GM12878 (cell line): ENCODE data around the gene TMEM41B. TPM values are rescaled to one million over a fixed set of nuclear protein-coding genes. Genes with fewer than 3 reads are reported as not detected.

ENCODE experiments used
- ATAC-seq: fragments of 200-7000 bp; cut with Tn5 transposase; 3 replicates; pipeline ENCODE4 v1.9.1; 2020; ENCODE audit warnings: mild to moderate bottlenecking, moderate library complexity
- BruUV-seq: library from RNA; stranded (reverse); fragments of 400-500 nt; replicated peaks from 2 replicates; lab custom pipeline; 2021; lab: Mats Ljungman, UMichigan
- CTCF ChIA-PET: fragments of 300-600 bp; sonication (Branson Sonifier 250); formaldehyde crosslinking; extraction: SDS; loops from one replicate; lab custom pipeline; 2021; ENCODE audit warnings: inconsistent platforms; lab: Yijun Ruan, JAX
- POLR2A ChIA-PET: fragments of 350-600 bp; formaldehyde crosslinking; extraction: SDS; loops from one replicate; lab custom pipeline; 2021; ENCODE audit warnings: inconsistent platforms; lab: Charles Lee
- RAD21 ChIA-PET: fragments of 300-600 bp; sonication (Branson Sonifier 250); formaldehyde crosslinking; loops from one replicate; lab custom pipeline; 2023; ENCODE audit warnings: antibody characterized with exemption; ENCODE audit not compliant: unreplicated experiment; lab: Charles Lee
- SMC1A ChIA-PET: fragments of 300-600 bp; sonication (Branson Sonifier 250); formaldehyde crosslinking; loops from one replicate; lab custom pipeline; 2023; ENCODE audit not compliant: unreplicated experiment, uncharacterized antibody; lab: Charles Lee
- DNase-seq: peaks from one replicate; pipeline ENCODE4 v3.0.0-alpha.2; 2011; ENCODE audit warnings: low read depth, low spot score
- FAIRE-seq: peaks from 3 replicates; lab custom pipeline; 2011; peaks lifted over from hg19 to GRCh38; lab: Jason Lieb, UNC
- H2AFZ ChIP-seq: 2 replicates; pipeline ENCODE4 v1.6.0; 2011; ENCODE audit warnings: low read depth, low read length, control low read depth; ENCODE audit not compliant: control insufficient read depth
- H3K27ac ChIP-seq: 2 replicates; pipeline ENCODE4 v1.5.1; 2011; ENCODE audit warnings: control low read depth; ENCODE audit not compliant: control insufficient read depth, insufficient read depth
- H3K27me3 ChIP-seq, 2 experiments: replicated peaks in 1 of 2; 2 replicates each; pipeline versions ENCODE4 v1.6.0 to v1.6.1; 2011; ENCODE audit warnings: low read length in 1 of 2; ENCODE audit not compliant: control insufficient read depth in 2 of 2, insufficient read depth in 2 of 2
- H3K36me3 ChIP-seq, 2 experiments: 2 replicates each; pipeline ENCODE4 v1.5.1; 2011; ENCODE audit warnings: low read length in 1 of 2; ENCODE audit not compliant: control insufficient read depth in 2 of 2, insufficient read depth in 2 of 2
- H3K4me1 ChIP-seq: 2 replicates; pipeline ENCODE4 v1.6.1; 2011; ENCODE audit warnings: mild to moderate bottlenecking, low read length, moderate library complexity, mixed read lengths; ENCODE audit not compliant: control insufficient read depth, insufficient read depth
- H3K4me2 ChIP-seq: 2 replicates; pipeline ENCODE4 v1.6.0; 2011; ENCODE audit warnings: control low read depth; ENCODE audit not compliant: control insufficient read depth, insufficient read depth
- H3K4me3 ChIP-seq: fragments of 200-600 bp; sonication (generic); 2 replicates; pipeline ENCODE4 v1.5.1; 2016
- H3K79me2 ChIP-seq: 2 replicates; pipeline ENCODE4 v1.6.0; 2011; ENCODE audit warnings: low read length; ENCODE audit not compliant: control insufficient read depth, insufficient read depth
- H3K9ac ChIP-seq: 2 replicates; pipeline ENCODE4 v1.8.0; 2011; ENCODE audit warnings: low read length, control low read depth, mixed read lengths; ENCODE audit not compliant: control insufficient read depth, insufficient read depth
- H3K9me3 ChIP-seq: replicated peaks from 3 replicates; pipeline ENCODE4 v1.5.1; 2011; ENCODE audit warnings: mild to moderate bottlenecking, low read length; ENCODE audit not compliant: control insufficient read depth, insufficient read depth
- H4K20me1 ChIP-seq: 2 replicates; pipeline ENCODE4 v1.6.0; 2011; ENCODE audit not compliant: control insufficient read depth, insufficient read depth
- BHLHE40 ChIP-seq, 2 experiments: fragments of 450-650 bp in 1 of 2; IDR thresholded peaks; 2 replicates each; pipeline ENCODE4 v1.6.1; 2011 to 2017; ENCODE audit warnings: low read depth in 2 of 2, borderline replicate concordance in 1 of 2, improper control_type of control experiment in 1 of 2, low read length in 1 of 2, mild to moderate bottlenecking in 1 of 2
- CHD2 ChIP-seq: IDR thresholded peaks from 2 replicates; pipeline ENCODE4 v1.6.1; 2011; ENCODE audit warnings: low read depth, low read length, improper control_type of control experiment, borderline replicate concordance
- ESRRA ChIP-seq: IDR thresholded peaks from 2 replicates; pipeline ENCODE4 v1.6.1; 2012; ENCODE audit warnings: mild to moderate bottlenecking, low read length, improper control_type of control experiment
- FOXK2 ChIP-seq: fragments of 450-650 bp; IDR thresholded peaks from 2 replicates; pipeline ENCODE4 v1.6.1; 2017; ENCODE audit warnings: mild to moderate bottlenecking, moderate library complexity
- IRF5 ChIP-seq: fragments of 450-650 bp; IDR thresholded peaks from 2 replicates; pipeline ENCODE4 v1.6.1; 2017; ENCODE audit warnings: borderline replicate concordance
- JUND ChIP-seq: IDR thresholded peaks from 2 replicates; pipeline ENCODE4 v1.6.1; 2012; ENCODE audit warnings: low read depth, mild to moderate bottlenecking, low read length, improper control_type of control experiment, moderate library complexity
- KLF5 ChIP-seq: fragments of 450-650 bp; IDR thresholded peaks from 2 replicates; pipeline ENCODE4 v1.6.1; 2014; ENCODE audit warnings: mild to moderate bottlenecking; ENCODE audit not compliant: partially characterized antibody
- MXI1 ChIP-seq: fragments of 150-350 bp; IDR thresholded peaks from 2 replicates; pipeline ENCODE4 v1.6.1; 2011; ENCODE audit warnings: low read depth, mild to moderate bottlenecking, inconsistent platforms, low read length, improper control_type of control experiment
- MYB ChIP-seq: fragments of 150-350 bp; IDR thresholded peaks from 2 replicates; pipeline ENCODE4 v1.6.1; 2014; ENCODE audit warnings: mild to moderate bottlenecking, low read depth, low read length, borderline replicate concordance
- NBN ChIP-seq: fragments of 450-650 bp; IDR thresholded peaks from 2 replicates; pipeline ENCODE4 v1.6.1; 2016
- RFX5 ChIP-seq: IDR thresholded peaks from 2 replicates; pipeline ENCODE4 v1.6.1; 2011; ENCODE audit warnings: low read depth, low read length, improper control_type of control experiment
- SMAD1 ChIP-seq: fragments of 450-650 bp; IDR thresholded peaks from 2 replicates; pipeline ENCODE4 v1.6.1; 2018; ENCODE audit warnings: mild to moderate bottlenecking, low read depth; ENCODE audit not compliant: partially characterized antibody
- USF1 ChIP-seq: IDR thresholded peaks from 2 replicates; pipeline ENCODE4 v1.6.1; 2011; ENCODE audit warnings: borderline replicate concordance, low read depth, mild to moderate bottlenecking, moderate library complexity, mixed read lengths, low read length; ENCODE audit not compliant: insufficient read depth; ENCODE audit errors: extremely low read length
- YBX1 ChIP-seq: fragments of 450-650 bp; IDR thresholded peaks from 2 replicates; pipeline ENCODE4 v1.6.1; 2016; ENCODE audit warnings: antibody characterized with exemption
- ZBTB4 ChIP-seq: fragments of 450-650 bp; formaldehyde crosslinking; IDR thresholded peaks from 2 replicates; pipeline ENCODE4 v1.4.0; 2022; ENCODE audit warnings: mild to moderate bottlenecking, moderate library complexity
- ZNF384 ChIP-seq: IDR thresholded peaks from 2 replicates; pipeline ENCODE4 v1.6.1; 2012; ENCODE audit warnings: low read depth, mild to moderate bottlenecking, low read length, improper control_type of control experiment, borderline replicate concordance
- ZNF622 ChIP-seq: fragments of 450-650 bp; IDR thresholded peaks from 2 replicates; pipeline ENCODE4 v1.6.1; 2017; ENCODE audit warnings: mild to moderate bottlenecking, inconsistent platforms
- WGBS: methylation state at CpG from one replicate; pipeline ENCODE4 v1.1.6; 2016; ENCODE audit warnings: low lambda C conversion rate; ENCODE audit not compliant: insufficient replicate concordance, insufficient coverage; ENCODE audit errors: missing lambda C conversion rate; 5-methylcytosine and 5-hydroxymethylcytosine counted together
- in situ Hi-C: fragments of 300-500 bp; cut with MboI; formaldehyde crosslinking; loops from 9 replicates; pipeline ENCODE4 v1.14.3; 2018; ENCODE audit warnings: mixed read lengths
- intact Hi-C: fragments of 100-400 bp; cut with micrococcal nuclease; formaldehyde crosslinking; loops from one replicate; pipeline ENCODE4 v1.14.2; 2022; ENCODE audit not compliant: unreplicated experiment
- polyA plus RNA-seq, 11 experiments: library from polyadenylated mRNA; depleted of rRNA in 4 of 11; unstranded in 6 of 11; stranded (reverse) in 5 of 11; fragments of >200 nt; fragmentation: Nextera tagmentation in 4 of 11; fragmentation: Illumina TruSeq in 1 of 11; extraction: Ambion mirVana in 4 of 11; extraction: Trizol in 1 of 11; gene quantifications; 1 replicate in 1 of 11; 2 replicates in 10 of 11; pipeline versions ENCODE4 v1.2.1 to v1.2.3, GENCODE V29; 2011 to 2016; ENCODE audit warnings: inconsistent platforms in 2 of 11, missing spikeins in 2 of 11, low read depth in 1 of 11
- total RNA-seq, 4 experiments: library from RNA; depleted of rRNA in 3 of 4; stranded (reverse); fragments of >200 nt in 3 of 4; fragmentation: Illumina TruSeq in 1 of 4; extraction: Trizol in 1 of 4; gene quantifications; 2 replicates each; pipeline versions ENCODE4 v1.2.1 to v1.2.3, GENCODE V29; 2013 to 2021

Gene TMEM41B
- total and polyA plus RNA-seq, 10 of the 15 experiments (the other 5 are each of a cell fraction or from before 2014, with no cell fraction given): 8.0 to 31.0 (median 20.5) TPM

- 96% methylated on average over 2 of the region's 2 CpGs for WGBS
- RAD21 ChIA-PET: no interaction called here
- no peak overlapping the region for H3K27ac ChIP-seq
- H3K4me1 ChIP-seq: peaks cover 3% of the 10 kb centered on the region; the same call in 1 of the 2 replicates
- no peaks in the 10 kb centered on the region for H3K36me3 ChIP-seq
- no peak overlapping the region for H2AFZ ChIP-seq
- CTCF ChIA-PET: interaction anchor here (1.3 kb wide), 1 partner anchor 68 kb away, joined by 3 read pairs; the partner anchor contains the start of gene IPO7
- H3K79me2 ChIP-seq: peaks cover 25% of the 10 kb centered on the region
- TF ChIP-seq RFX5: no peak
- TF ChIP-seq USF1: no peak
- no peak for TF ChIP-seq ZNF384
- no peak for TF ChIP-seq MYB
- no peak for TF ChIP-seq CHD2
- TF ChIP-seq IRF5: no peak
- TF ChIP-seq ZNF622: no peak
- no peak for TF ChIP-seq ESRRA
- TF ChIP-seq ZBTB4: no peak
- TF ChIP-seq KLF5: no peak
- TF ChIP-seq MXI1: no peak
- TF ChIP-seq JUND: no peak
- TF ChIP-seq NBN: no peak
- no peak for TF ChIP-seq YBX1
- TF ChIP-seq SMAD1: no peak
- no peak for TF ChIP-seq BHLHE40 (IDR thresholded peaks at IDR 0.05; ENCODE audit: borderline replicate concordance in 1 of 2, low read depth in 2 of 2, low read length in 1 of 2)
- TF ChIP-seq FOXK2: no peak
- no peak for DNase-seq
- H4K20me1 ChIP-seq: no peaks in the 10 kb centered on the region
- ATAC-seq: no peak
- no peaks in the 10 kb centered on the region for H3K27me3 ChIP-seq
- intact Hi-C loops: no loop called here
- H3K4me3 ChIP-seq: no peak overlapping the region
- POLR2A ChIA-PET: interaction anchor here (1.8 to 2.1 kb wide), 2 partner anchors 14 to 48 kb away, joined by 7 to 10 read pairs; no protein-coding TSS in a partner anchor
- SMC1A ChIA-PET: interaction anchor here (0.7 to 0.9 kb wide), 2 partner anchors 16 to 69 kb away, joined by 3 read pairs; no protein-coding TSS in a partner anchor
- FAIRE-seq: no peak
- no peak overlapping the region for H3K4me2 ChIP-seq
- BruUV-seq: no TSS peak
- H3K9ac ChIP-seq: no peak overlapping the region
- in situ Hi-C loops: no loop called here
- H3K9me3 ChIP-seq: no peaks in the 10 kb centered on the region
Observed at GRCh38 chr11:9316334-9316733, 1.9 kb upstream of the TMEM41B start.
